H1 (cell line): Measurements from ENCODE around the gene C2CD3. TPM values are rescaled to one million over a fixed set of nuclear protein-coding genes. Genes with fewer than 3 reads are reported as not detected.

ENCODE experiments used
- CTCF ChIA-PET: fragments of 300-600 bp; sonication (Branson Sonifier 250); formaldehyde crosslinking; loops from one replicate; lab custom pipeline; 2021; ENCODE audit not compliant: partially characterized antibody; lab: Charles Lee
- POLR2A ChIA-PET: fragments of 300-600 bp; sonication (Branson Sonifier 250); formaldehyde crosslinking; loops from one replicate; lab custom pipeline; 2021; ENCODE audit warnings: inconsistent platforms; ENCODE audit not compliant: partially characterized antibody; lab: Charles Lee
- DNase-seq, 2 experiments: peaks; one replicate each; pipeline versions ENCODE4 v3.0.0 to v3.0.0-alpha.2; 2010 to 2022; ENCODE audit warnings: low spot score in 2 of 2, low read depth in 1 of 2, mixed read lengths in 1 of 2
- FAIRE-seq: peaks from 2 replicates; lab custom pipeline; 2011; peaks lifted over from hg19 to GRCh38; lab: Jason Lieb, UNC
- H2AFZ ChIP-seq: 2 replicates; pipeline ENCODE4 v1.8.1; 2012; ENCODE audit warnings: low read length, inconsistent platforms
- H2AK5ac ChIP-seq: 2 replicates; pipeline ENCODE4 v1.6.1; 2013; ENCODE audit warnings: low read depth, low read length
- H2BK120ac ChIP-seq: replicated peaks from 2 replicates; pipeline ENCODE3; 2013; ENCODE audit warnings: low read depth, low read length, inconsistent platforms
- H2BK12ac ChIP-seq: 2 replicates; pipeline ENCODE4 v1.6.1; 2013; ENCODE audit warnings: low read depth, low read length
- H2BK15ac ChIP-seq: 2 replicates; pipeline ENCODE4 v1.6.1; 2013; ENCODE audit warnings: low read length
- H2BK20ac ChIP-seq: 2 replicates; pipeline ENCODE4 v1.6.1; 2013; ENCODE audit warnings: low read length
- H2BK5ac ChIP-seq: 2 replicates; pipeline ENCODE4 v1.6.1; 2013; ENCODE audit warnings: low read depth, low read length
- H3K14ac ChIP-seq: 2 replicates; pipeline ENCODE4 v1.6.1; 2013; ENCODE audit warnings: inconsistent platforms; ENCODE audit not compliant: insufficient read length
- H3K18ac ChIP-seq: 2 replicates; pipeline ENCODE4 v1.6.1; 2013; ENCODE audit warnings: low read length; ENCODE audit errors: extremely low read depth
- H3K23ac ChIP-seq: 2 replicates; pipeline ENCODE4 v1.6.1; 2013; ENCODE audit warnings: inconsistent platforms; ENCODE audit not compliant: insufficient read length
- H3K23me2 ChIP-seq: 2 replicates; pipeline ENCODE4 v1.6.1; 2013; ENCODE audit warnings: low read depth, low read length
- H3K27ac ChIP-seq: 2 replicates; pipeline ENCODE4 v1.6.1; 2011; ENCODE audit warnings: low read depth, low read length, inconsistent platforms
- H3K27me3 ChIP-seq, 4 experiments: replicated peaks in 1 of 4; 1 replicate in 1 of 4; 2 replicates in 3 of 4; pipeline versions ENCODE4 v1.6.1 to v1.8.1; 2011 to 2013; ENCODE audit warnings: low read length in 3 of 4, mild to moderate bottlenecking in 3 of 4, inconsistent platforms in 2 of 4, mixed read lengths in 2 of 4, moderate library complexity in 1 of 4; ENCODE audit not compliant: control insufficient read depth in 3 of 4, insufficient read depth in 3 of 4; ENCODE audit errors: extremely low read depth in 1 of 4
- H3K36me3 ChIP-seq, 4 experiments: 2 replicates each; pipeline versions ENCODE4 v1.6.1 to v1.8.1; 2011 to 2013; ENCODE audit warnings: mild to moderate bottlenecking in 4 of 4, low read length in 3 of 4, moderate library complexity in 2 of 4, control low read depth in 1 of 4, inconsistent platforms in 1 of 4; ENCODE audit not compliant: insufficient read depth in 4 of 4, control insufficient read depth in 2 of 4
- H3K4ac ChIP-seq: replicated peaks from 2 replicates; pipeline ENCODE3; 2013; ENCODE audit warnings: low read length, low read depth, mixed read lengths, inconsistent platforms; ENCODE audit not compliant: insufficient read length
- H3K4me1 ChIP-seq, 4 experiments: replicated peaks in 1 of 4; 1 replicate in 1 of 4; 2 replicates in 3 of 4; pipeline versions ENCODE4 v1.6.1 to v1.8.1; 2011 to 2013; ENCODE audit warnings: low read length in 3 of 4, inconsistent platforms in 2 of 4, mixed read lengths in 1 of 4; ENCODE audit not compliant: insufficient read depth in 4 of 4, control insufficient read depth in 3 of 4
- H3K4me2 ChIP-seq, 2 experiments: 2 replicates each; pipeline versions ENCODE4 v1.6.1 to v1.8.1; 2011 to 2013; ENCODE audit warnings: low read depth in 2 of 2, low read length in 2 of 2, control low read depth in 1 of 2, inconsistent platforms in 1 of 2, mild to moderate bottlenecking in 1 of 2; ENCODE audit not compliant: insufficient read depth in 1 of 2
- H3K4me3 ChIP-seq, 4 experiments: fragments of 200-600, 300-600 bp in 1 of 4; sonication (generic), shearing (Covaris generic), sonication (Bioruptor Twin) in 1 of 4; 2 replicates each; pipeline versions ENCODE4 v1.5.1 to v1.8.1; 2011 to 2016; ENCODE audit warnings: low read length in 4 of 4, low read depth in 3 of 4, control low read depth in 2 of 4, inconsistent platforms in 2 of 4, mild to moderate bottlenecking in 2 of 4, mixed read lengths in 1 of 4, moderate library complexity in 1 of 4; ENCODE audit not compliant: insufficient read depth in 2 of 4; ENCODE audit errors: extremely low read depth in 1 of 4
- H3K56ac ChIP-seq: replicated peaks from 2 replicates; pipeline ENCODE3; 2013; ENCODE audit warnings: low read depth, mild to moderate bottlenecking, mixed read lengths, low read length, inconsistent platforms; ENCODE audit not compliant: insufficient read length
- H3K79me1 ChIP-seq: 2 replicates; pipeline ENCODE4 v1.6.1; 2013; ENCODE audit warnings: low read depth, low read length, control low read depth
- H3K79me2 ChIP-seq, 2 experiments: 2 replicates each; pipeline versions ENCODE4 v1.6.1 to v1.8.1; 2012 to 2013; ENCODE audit warnings: low read length in 2 of 2, mild to moderate bottlenecking in 2 of 2, inconsistent platforms in 1 of 2; ENCODE audit not compliant: insufficient read depth in 2 of 2, control insufficient read depth in 1 of 2
- H3K9ac ChIP-seq, 4 experiments: replicated peaks in 1 of 4; 1 replicate in 1 of 4; 2 replicates in 3 of 4; pipeline versions ENCODE4 v1.6.1 to v1.8.1; 2011 to 2013; ENCODE audit warnings: low read depth in 3 of 4, low read length in 3 of 4, control low read depth in 2 of 4, mild to moderate bottlenecking in 2 of 4, moderate library complexity in 2 of 4, inconsistent platforms in 1 of 4; ENCODE audit errors: extremely low read depth in 1 of 4
- H3K9me3 ChIP-seq, 2 experiments: 2 replicates each; pipeline versions ENCODE4 v1.6.1 to v1.8.1; 2012 to 2013; ENCODE audit warnings: mild to moderate bottlenecking in 2 of 2, moderate library complexity in 2 of 2, control low read depth in 1 of 2, inconsistent platforms in 1 of 2, low read depth in 1 of 2, low read length in 1 of 2, mixed read lengths in 1 of 2; ENCODE audit not compliant: insufficient read depth in 2 of 2
- H4K20me1 ChIP-seq, 2 experiments: replicated peaks in 1 of 2; 2 replicates each; pipeline versions ENCODE3 to v1.8.1; 2011 to 2013; ENCODE audit warnings: inconsistent platforms in 2 of 2, low read length in 2 of 2, mild to moderate bottlenecking in 1 of 2; ENCODE audit not compliant: insufficient read depth in 2 of 2, control insufficient read depth in 1 of 2
- H4K5ac ChIP-seq: 2 replicates; pipeline ENCODE4 v1.6.1; 2013; ENCODE audit warnings: low read length, low read depth, mixed read lengths, inconsistent platforms; ENCODE audit not compliant: insufficient read length
- H4K8ac ChIP-seq: 2 replicates; pipeline ENCODE4 v1.8.0; 2013; ENCODE audit warnings: mild to moderate bottlenecking, moderate library complexity, low read length, inconsistent platforms; ENCODE audit not compliant: insufficient read depth; ENCODE audit errors: extremely low read depth
- H4K91ac ChIP-seq: replicated peaks from 2 replicates; pipeline ENCODE3; 2013; ENCODE audit warnings: low read length, mixed read lengths, inconsistent platforms; ENCODE audit not compliant: insufficient read length
- MAFK ChIP-seq: IDR thresholded peaks from 2 replicates; pipeline ENCODE4 v1.6.1; 2012; ENCODE audit warnings: low read depth, mild to moderate bottlenecking, improper control_type of control experiment, low read length
- WGBS, 2 experiments: shearing (Covaris generic) in 1 of 2; methylation state at CpG; one replicate each; pipeline versions ENCODE4 v1.1.6 to v1.1.7; 2013 to 2015; ENCODE audit warnings: low lambda C conversion rate in 2 of 2, mixed read lengths in 2 of 2, inconsistent platforms in 1 of 2, low coverage in 1 of 2, missing lambda C conversion rate in 1 of 2; ENCODE audit not compliant: insufficient replicate concordance in 2 of 2, insufficient coverage in 1 of 2, insufficient read length in 1 of 2; ENCODE audit errors: extremely low coverage in 1 of 2, missing lambda C conversion rate in 1 of 2; 5-methylcytosine and 5-hydroxymethylcytosine counted together
- polyA plus RNA-seq, 7 experiments: library from polyadenylated mRNA; depleted of rRNA in 3 of 7; stranded (reverse) in 5 of 7; unstranded in 2 of 7; fragments of >200 nt in 5 of 7; fragments of 200-250 nt in 2 of 7; gene quantifications; 1 replicate in 5 of 7; 2 replicates in 1 of 7; 4 replicates in 1 of 7; pipeline versions ENCODE4 v1.2.1 to v1.2.3, GENCODE V29; 2011 to 2013; ENCODE audit warnings: missing spikeins in 2 of 7, mixed read lengths in 2 of 7
- total RNA-seq: library from RNA; stranded (reverse); fragmentation: NEBNext Ultra II Directional; extraction: Animal tissue kit (Norgen Biotek cat#: 25700); gene quantifications from 2 replicates; pipeline ENCODE4 v1.2.1, GENCODE V29; 2021

The C2CD3 gene
- total and polyA plus RNA-seq, 2 of the 8 experiments (the other 6 are each of a cell fraction or from before 2014, with no cell fraction given), result 11.0 to 29.1 TPM

DNA sequence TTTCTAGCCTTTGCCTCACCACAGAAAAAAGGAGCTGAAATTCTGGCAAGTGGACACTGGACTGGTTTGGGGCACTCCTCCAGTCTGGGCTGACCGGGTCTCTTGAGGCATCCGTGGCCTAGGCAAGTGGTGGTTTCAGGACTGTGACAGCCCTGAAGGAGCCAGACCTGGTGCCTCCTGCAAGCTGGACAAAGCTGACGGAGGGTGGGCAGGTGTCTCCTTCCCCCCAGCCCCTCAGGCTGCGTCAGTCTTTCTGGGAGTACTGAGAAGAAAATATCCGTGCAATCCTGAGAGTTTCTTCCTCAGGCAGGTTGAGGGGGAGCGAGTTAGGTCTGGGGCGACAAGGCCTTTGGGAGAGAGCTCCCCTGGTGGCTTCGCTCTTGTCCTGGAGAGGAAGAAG, 157.7 kb downstream of the C2CD3 start:
- POLR2A ChIA-PET, result interaction anchor here (1.7 kb wide), 1 partner anchor 34 kb away, joined by 3 read pairs; no protein-coding TSS in a partner anchor

More for the DNA sequence above, 157.7 kb downstream of the C2CD3 start:
- Histone ChIP-seq H3K4me2 (no peak overlapping the region), H4K91ac (no peak overlapping the region), H3K56ac (no peak overlapping the region), H3K23me2 (no peaks in the 10 kb centered on the region), H3K9ac (no peak overlapping the region), H3K4me1 (no peaks in the 10 kb centered on the region), H4K8ac (no peak overlapping the region), H3K18ac (no peak overlapping the region), H3K23ac (no peak overlapping the region), H4K5ac (no peak overlapping the region), H3K4ac (no peak overlapping the region), H2AFZ (no peak overlapping the region), H3K14ac (no peak overlapping the region), H2BK12ac (no peak overlapping the region), H3K79me1 (no peaks in the 10 kb centered on the region; the same call in 1 of the 2 replicates), H2AK5ac (no peak overlapping the region), H2BK5ac (no peak overlapping the region), H3K79me2 (no peaks in the 10 kb centered on the region), H3K9me3 (no peaks in the 10 kb centered on the region), H2BK15ac (no peak overlapping the region), H2BK120ac (no peak overlapping the region), H4K20me1 (peaks cover 0 to 3% of the 10 kb centered on the region in 2 experiments), H3K27me3 (no peaks in the 10 kb centered on the region), H3K27ac (no peak overlapping the region), H3K36me3 (no peaks in the 10 kb centered on the region; a peak in 1 of 8 replicates), H2BK20ac (no peak overlapping the region), H3K4me3 (no peak overlapping the region)
- CTCF ChIA-PET, result interaction anchor here (1.2 kb wide), 1 partner anchor 11 kb away, joined by 4 read pairs; no protein-coding TSS in a partner anchor
- TF ChIP-seq MAFK, result no peak
- WGBS, 2 experiments, result 94% methylated on average over 8 of the region's 8 CpGs; no CpG with 5 or more reads in 1 of the 2 experiments
- no peak for FAIRE-seq
- DNase-seq, result no peak
